Measurements from ENCODE around the gene TATDN3. TPM values are rescaled to one million over a fixed set of nuclear protein-coding genes. Genes with fewer than 3 reads are reported as not detected.
"Not testable (repeated sequence)": the region's sequence is repeated elsewhere in the genome, so short reads cannot be mapped to it uniquely, and the experiment has no call there.

TATDN3 gene
- total RNA-seq, 2 experiments from 2014 or later: 35.4 to 52.5 TPM

DNA sequence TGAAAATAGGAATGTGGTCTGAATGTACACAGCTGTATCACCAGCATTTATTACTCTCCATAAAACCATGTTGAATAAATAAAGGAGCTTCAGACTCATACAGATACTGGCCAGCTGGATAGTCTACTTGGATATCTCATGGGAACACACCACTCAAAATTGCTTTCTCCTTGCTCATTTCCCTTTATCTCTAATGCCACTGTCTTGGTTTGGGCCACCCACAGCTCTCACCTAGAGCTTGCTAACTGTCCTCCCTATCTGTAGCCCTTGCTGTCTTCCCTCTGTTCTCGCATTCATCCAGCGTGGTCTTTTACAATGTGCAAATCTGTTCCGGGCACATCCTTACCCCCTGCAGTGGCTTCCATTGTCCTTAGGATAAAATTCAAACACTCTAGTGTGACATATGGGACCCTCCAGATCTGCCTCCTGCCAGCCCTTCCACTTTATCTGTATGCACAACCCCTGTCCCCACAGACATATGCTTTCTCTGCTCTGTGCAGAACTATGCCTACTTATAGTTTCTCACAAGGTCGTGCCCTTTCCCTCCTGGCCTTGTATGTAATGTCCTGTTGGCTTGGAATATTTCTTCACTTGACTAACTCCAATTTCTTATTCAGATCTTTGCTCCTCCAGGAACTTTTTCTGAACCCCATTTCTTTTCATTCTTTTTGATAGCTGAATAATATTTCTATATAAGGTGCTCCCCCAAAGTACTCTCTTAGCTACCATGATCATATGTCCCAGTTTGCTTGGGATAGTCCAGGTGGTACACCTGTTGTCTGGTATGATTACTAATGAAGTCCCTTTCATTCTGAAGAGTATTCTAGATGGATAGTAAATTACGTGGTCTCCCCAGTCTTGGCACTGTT, 69.3 kb downstream of the TATDN3 start:
- peaks cover 70% of the 10 kb centered on the region for H3K79me2 ChIP-seq (ENCODE audit: insufficient read depth, low read depth, low read length)
- H3K4me1 ChIP-seq (ENCODE audit: insufficient read depth, low read length, poor library complexity, severe bottlenecking): peaks cover 34% of the 10 kb centered on the region
- H3K4me2 ChIP-seq (ENCODE audit: low read length): peak overlapping the region; percentile 81
- peaks cover 6% of the 10 kb centered on the region; the same call in 1 of the 2 replicates for H3K9me3 ChIP-seq (ENCODE audit: low read length)
- peak overlapping the region; percentile 80 for H3K4me3 ChIP-seq (ENCODE audit: low read depth, low read length, poor library complexity, severe bottlenecking)
- H3K9me2 ChIP-seq (ENCODE audit: insufficient read depth, low read length): no peaks in the 10 kb centered on the region
- H2AFZ ChIP-seq (ENCODE audit: low read length): no peak overlapping the region
- H3K27ac ChIP-seq (ENCODE audit: low read depth, low read length, poor library complexity, severe bottlenecking): no peak overlapping the region
- H4K20me1 ChIP-seq (ENCODE audit: insufficient read depth, low read length): no peaks in the 10 kb centered on the region
- ChIA-PET CTCF (ENCODE audit: unreplicated experiment) (no interaction called here), POLR2A (interaction anchor here (0.8 to 1.1 kb wide), 2 partner anchors 8 to 104 kb away, joined by 3 to 4 read pairs; no protein-coding TSS in a partner anchor)
- no peak for TF ChIP-seq EZH2phosphoT487 (IDR thresholded peaks at IDR 0.05; ENCODE audit: borderline replicate concordance, low read depth, low read length)
- TF ChIP-seq, protein P1, sequence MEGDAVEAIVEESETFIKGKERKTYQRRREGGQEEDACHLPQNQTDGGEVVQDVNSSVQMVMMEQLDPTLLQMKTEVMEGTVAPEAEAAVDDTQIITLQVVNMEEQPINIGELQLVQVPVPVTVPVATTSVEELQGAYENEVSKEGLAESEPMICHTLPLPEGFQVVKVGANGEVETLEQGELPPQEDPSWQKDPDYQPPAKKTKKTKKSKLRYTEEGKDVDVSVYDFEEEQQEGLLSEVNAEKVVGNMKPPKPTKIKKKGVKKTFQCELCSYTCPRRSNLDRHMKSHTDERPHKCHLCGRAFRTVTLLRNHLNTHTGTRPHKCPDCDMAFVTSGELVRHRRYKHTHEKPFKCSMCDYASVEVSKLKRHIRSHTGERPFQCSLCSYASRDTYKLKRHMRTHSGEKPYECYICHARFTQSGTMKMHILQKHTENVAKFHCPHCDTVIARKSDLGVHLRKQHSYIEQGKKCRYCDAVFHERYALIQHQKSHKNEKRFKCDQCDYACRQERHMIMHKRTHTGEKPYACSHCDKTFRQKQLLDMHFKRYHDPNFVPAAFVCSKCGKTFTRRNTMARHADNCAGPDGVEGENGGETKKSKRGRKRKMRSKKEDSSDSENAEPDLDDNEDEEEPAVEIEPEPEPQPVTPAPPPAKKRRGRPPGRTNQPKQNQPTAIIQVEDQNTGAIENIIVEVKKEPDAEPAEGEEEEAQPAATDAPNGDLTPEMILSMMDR (conservative IDR thresholded peaks at IDR 0.05; ENCODE audit: low read length): no peak
- H3K36me3 ChIP-seq (ENCODE audit: insufficient read depth, low read length): peaks cover 48% of the 10 kb centered on the region
- intact Hi-C loops (cut with micrococcal nuclease; ENCODE audit: unreplicated experiment): no loop called here
- BruUV-seq (replicated peaks): TSS peak; percentile 24
- no peak for DNase-seq (ENCODE audit: low spot score)

DNA sequence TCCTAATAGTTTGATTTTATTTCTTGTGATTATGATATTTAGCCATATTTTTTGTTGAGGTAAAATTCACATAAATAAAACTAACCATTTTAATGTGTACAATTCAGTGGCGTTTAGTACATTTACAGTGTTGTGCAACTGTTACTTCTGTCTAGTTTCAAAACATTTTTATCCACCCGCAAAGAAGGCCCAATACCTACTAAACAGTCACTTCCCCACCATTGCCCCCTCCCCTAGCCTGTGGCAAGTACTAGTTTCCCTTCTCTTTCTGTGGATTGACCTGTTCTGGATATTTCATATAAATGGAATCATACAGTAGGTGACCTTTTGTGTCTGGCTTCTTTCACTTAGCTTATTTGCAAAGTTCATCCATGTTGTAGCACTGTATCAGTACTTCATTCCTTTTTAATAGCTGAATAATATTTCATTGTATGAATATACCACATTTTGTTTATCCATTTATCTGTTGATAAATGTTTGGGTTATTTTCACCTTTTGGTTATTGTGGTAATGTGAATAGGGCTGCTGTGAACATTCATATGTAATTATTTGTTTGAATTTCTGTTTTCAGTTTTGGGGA, 70.5 kb downstream of the TATDN3 start:
- ChIA-PET CTCF (ENCODE audit: unreplicated experiment) (no interaction called here), POLR2A (interaction anchor here (0.5 to 1.6 kb wide), 3 partner anchors 25 to 68 kb away, joined by 3 to 9 read pairs (median 5); no protein-coding TSS in a partner anchor)
- BruUV-seq (replicated peaks): no TSS peak
- Histone ChIP-seq H3K9me2 (ENCODE audit: insufficient read depth, low read length) (no peaks in the 10 kb centered on the region), H3K9me3 (ENCODE audit: low read length) (peaks cover 6% of the 10 kb centered on the region; the same call in 1 of the 2 replicates), H3K79me2 (ENCODE audit: insufficient read depth, low read depth, low read length) (peaks cover 62% of the 10 kb centered on the region), H3K4me3 (ENCODE audit: low read depth, low read length, poor library complexity, severe bottlenecking) (no peak overlapping the region), H4K20me1 (ENCODE audit: insufficient read depth, low read length) (no peaks in the 10 kb centered on the region), H2AFZ (ENCODE audit: low read length) (no peak overlapping the region), H3K4me2 (ENCODE audit: low read length) (peak overlapping the region; percentile 30; the same call in 1 of the 2 replicates), H3K36me3 (ENCODE audit: insufficient read depth, low read length) (peaks cover 58% of the 10 kb centered on the region), H3K4me1 (ENCODE audit: insufficient read depth, low read length, poor library complexity, severe bottlenecking) (peaks cover 24% of the 10 kb centered on the region), H3K27ac (ENCODE audit: low read depth, low read length, poor library complexity, severe bottlenecking) (no peak overlapping the region)
- intact Hi-C loops (cut with micrococcal nuclease; ENCODE audit: unreplicated experiment): no loop called here
- DNase-seq (ENCODE audit: low spot score): no peak
- TF ChIP-seq EZH2phosphoT487 (IDR thresholded peaks at IDR 0.05; ENCODE audit: borderline replicate concordance, low read depth, low read length): no peak
- TF ChIP-seq, protein P1 (conservative IDR thresholded peaks at IDR 0.05; ENCODE audit: low read length): no peak

DNA sequence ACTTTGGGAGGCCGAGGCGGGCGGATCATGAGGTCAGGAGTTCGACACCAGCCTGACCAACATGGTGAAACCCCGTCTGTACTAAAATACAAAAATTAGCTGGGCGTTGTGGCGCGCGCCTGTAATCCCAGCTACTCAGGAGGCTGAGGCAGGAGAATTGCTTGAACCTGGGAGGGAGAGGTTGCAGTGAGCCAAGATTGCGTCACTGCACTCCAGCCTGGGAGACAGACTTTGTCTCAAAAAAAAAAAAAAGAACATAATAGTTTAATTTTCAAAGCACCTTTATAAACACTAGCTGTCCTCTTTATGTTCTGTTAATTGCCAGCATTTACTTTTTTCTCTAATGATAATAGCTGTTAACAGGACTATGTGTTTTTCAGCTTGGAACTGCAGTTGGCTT, 71.7 kb downstream of the TATDN3 start:
- H3K9me2 ChIP-seq (ENCODE audit: insufficient read depth, low read length); CTCF ChIA-PET (ENCODE audit: unreplicated experiment); DNase-seq (ENCODE audit: low spot score); H2AFZ ChIP-seq (ENCODE audit: low read length); H3K27ac ChIP-seq (ENCODE audit: low read depth, low read length, poor library complexity, severe bottlenecking); intact Hi-C loops (cut with micrococcal nuclease; ENCODE audit: unreplicated experiment); H3K4me3 ChIP-seq (ENCODE audit: low read depth, low read length, poor library complexity, severe bottlenecking); H3K9me3 ChIP-seq (ENCODE audit: low read length); H3K4me2 ChIP-seq (ENCODE audit: low read length); BruUV-seq (replicated peaks); H4K20me1 ChIP-seq (ENCODE audit: insufficient read depth, low read length): not testable (repeated sequence)
- Histone ChIP-seq H3K36me3 (ENCODE audit: insufficient read depth, low read length) (peaks cover 65% of the 10 kb centered on the region), H3K79me2 (ENCODE audit: insufficient read depth, low read depth, low read length) (peaks cover 56% of the 10 kb centered on the region), H3K4me1 (ENCODE audit: insufficient read depth, low read length, poor library complexity, severe bottlenecking) (peaks cover 23% of the 10 kb centered on the region)
- POLR2A ChIA-PET: interaction anchor here (0.5 to 1.6 kb wide), 4 partner anchors 8 to 94 kb away, joined by 4 to 6 read pairs (median 6); no protein-coding TSS in a partner anchor

All from OCI-LY7 (cell line).